ENCODE results near the gene GPHN. TPM values are rescaled to one million over a fixed set of nuclear protein-coding genes. Genes with fewer than 3 reads are reported as not detected.
A peak's percentile ranks its signal among the peaks of the same experiment; 100 is the strongest.

Gene GPHN
- total RNA-seq, 1 donor from 2014 or later = 24.9 TPM

- no peaks in the 10 kb centered on the region for H3K27me3 Mint-ChIP-seq
- H3K4me1 Mint-ChIP-seq (ENCODE audit: low read depth) = no peaks in the 10 kb centered on the region
- no peak overlapping the region for H3K4me3 Mint-ChIP-seq (ENCODE audit: low read depth)
- no peak overlapping the region for H3K27ac Mint-ChIP-seq
- TF ChIP-seq, protein P1, sequence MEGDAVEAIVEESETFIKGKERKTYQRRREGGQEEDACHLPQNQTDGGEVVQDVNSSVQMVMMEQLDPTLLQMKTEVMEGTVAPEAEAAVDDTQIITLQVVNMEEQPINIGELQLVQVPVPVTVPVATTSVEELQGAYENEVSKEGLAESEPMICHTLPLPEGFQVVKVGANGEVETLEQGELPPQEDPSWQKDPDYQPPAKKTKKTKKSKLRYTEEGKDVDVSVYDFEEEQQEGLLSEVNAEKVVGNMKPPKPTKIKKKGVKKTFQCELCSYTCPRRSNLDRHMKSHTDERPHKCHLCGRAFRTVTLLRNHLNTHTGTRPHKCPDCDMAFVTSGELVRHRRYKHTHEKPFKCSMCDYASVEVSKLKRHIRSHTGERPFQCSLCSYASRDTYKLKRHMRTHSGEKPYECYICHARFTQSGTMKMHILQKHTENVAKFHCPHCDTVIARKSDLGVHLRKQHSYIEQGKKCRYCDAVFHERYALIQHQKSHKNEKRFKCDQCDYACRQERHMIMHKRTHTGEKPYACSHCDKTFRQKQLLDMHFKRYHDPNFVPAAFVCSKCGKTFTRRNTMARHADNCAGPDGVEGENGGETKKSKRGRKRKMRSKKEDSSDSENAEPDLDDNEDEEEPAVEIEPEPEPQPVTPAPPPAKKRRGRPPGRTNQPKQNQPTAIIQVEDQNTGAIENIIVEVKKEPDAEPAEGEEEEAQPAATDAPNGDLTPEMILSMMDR (IDR thresholded peaks at IDR 0.05; ENCODE audit: unreplicated experiment) = no peak
- no peak for DNase-seq (ENCODE audit: low spot score, unreplicated experiment)
- H3K9me3 Mint-ChIP-seq (ENCODE audit: low read depth) = peaks cover 41% of the 10 kb centered on the region
- H3K36me3 Mint-ChIP-seq (ENCODE audit: insufficient read depth) = peaks cover 12% of the 10 kb centered on the region
Measured at GRCh38 chr14:66677780-66678179, 169.8 kb downstream of the GPHN start.

DNA sequence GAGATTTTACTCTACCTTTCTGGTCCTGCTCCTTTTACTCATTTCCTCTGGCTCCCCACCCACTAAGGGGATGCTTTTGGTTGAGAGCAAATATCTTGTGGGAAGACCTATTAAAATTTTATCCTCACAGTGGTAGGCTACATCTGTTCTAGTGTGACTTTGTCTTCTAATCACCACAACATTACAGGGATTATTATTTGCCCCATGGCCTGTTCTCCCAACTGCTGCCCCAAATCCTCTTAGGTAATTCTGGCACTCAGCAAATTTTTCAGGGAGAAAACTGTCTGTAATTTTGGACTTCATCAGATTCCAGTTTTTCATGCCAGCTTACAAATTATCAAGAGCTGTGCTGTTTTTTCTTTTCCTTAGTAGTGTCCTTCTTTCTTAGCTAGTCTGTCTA lies 172.3 kb downstream of the GPHN start:
- Mint-ChIP-seq H3K27me3 (no peaks in the 10 kb centered on the region), H3K36me3 (ENCODE audit: insufficient read depth) (peaks cover 11% of the 10 kb centered on the region), H3K9me3 (ENCODE audit: low read depth) (peaks cover 34% of the 10 kb centered on the region), H3K27ac (no peak overlapping the region), H3K4me3 (ENCODE audit: low read depth) (no peak overlapping the region), H3K4me1 (ENCODE audit: low read depth) (no peaks in the 10 kb centered on the region)
- no peak for DNase-seq (ENCODE audit: low spot score, unreplicated experiment)
- TF ChIP-seq, protein P1 (IDR thresholded peaks at IDR 0.05; ENCODE audit: unreplicated experiment) = no peak

GRCh38 chr14:66696326-66696725 lies 188.4 kb downstream of the GPHN start:
- Mint-ChIP-seq H3K27ac (peak overlapping the region; percentile 59), H3K9me3 (ENCODE audit: low read depth) (no peaks in the 10 kb centered on the region), H3K27me3 (no peaks in the 10 kb centered on the region), H3K4me3 (ENCODE audit: low read depth) (no peak overlapping the region), H3K36me3 (ENCODE audit: insufficient read depth) (no peaks in the 10 kb centered on the region), H3K4me1 (ENCODE audit: low read depth) (peaks cover 2% of the 10 kb centered on the region)
- DNase-seq (ENCODE audit: low spot score, unreplicated experiment) = no peak
- TF ChIP-seq, protein P1 (IDR thresholded peaks at IDR 0.05; ENCODE audit: unreplicated experiment) = no peak

- no peaks in the 10 kb centered on the region for H3K36me3 Mint-ChIP-seq (ENCODE audit: insufficient read depth)
- DNase-seq (ENCODE audit: low spot score, unreplicated experiment) = no peak
- TF ChIP-seq, protein P1 (IDR thresholded peaks at IDR 0.05; ENCODE audit: unreplicated experiment) = no peak
- H3K4me1 Mint-ChIP-seq (ENCODE audit: low read depth) = peaks cover 2% of the 10 kb centered on the region
- H3K27me3 Mint-ChIP-seq = no peaks in the 10 kb centered on the region
- no peak overlapping the region for H3K4me3 Mint-ChIP-seq (ENCODE audit: low read depth)
- peaks cover 8% of the 10 kb centered on the region for H3K9me3 Mint-ChIP-seq (ENCODE audit: low read depth)
- no peak overlapping the region for H3K27ac Mint-ChIP-seq
Measured at GRCh38 chr14:66698503-66698902, 190.6 kb downstream of the GPHN start.

- Mint-ChIP-seq H3K27me3 (no peaks in the 10 kb centered on the region), H3K36me3 (ENCODE audit: insufficient read depth) (no peaks in the 10 kb centered on the region), H3K9me3 (ENCODE audit: low read depth) (peaks cover 33% of the 10 kb centered on the region), H3K4me3 (ENCODE audit: low read depth) (no peak overlapping the region), H3K4me1 (ENCODE audit: low read depth) (peaks cover 2% of the 10 kb centered on the region), H3K27ac (no peak overlapping the region)
- TF ChIP-seq, protein P1 (IDR thresholded peaks at IDR 0.05; ENCODE audit: unreplicated experiment) = no peak
- no peak for DNase-seq (ENCODE audit: low spot score, unreplicated experiment)
Measured at GRCh38 chr14:66701813-66702212, 193.9 kb downstream of the GPHN start.

Data from progenitor cell of endocrine pancreas (in vitro differentiated cells).